GM21367 (cell line): ENCODE results near the gene EXOC5.
"Not testable (repeated sequence)": the region's sequence is repeated elsewhere in the genome, so short reads cannot be mapped to it uniquely, and the experiment has no call there.

Experiments used
- ATAC-seq: cut with Tn5 transposase; IDR thresholded peaks from one replicate; pipeline ENCODE4 v1.9.1; 2021; ENCODE audit not compliant: unreplicated experiment

EXOC5 gene

GRCh38 chr14:57258221-57258620 lies 10.5 kb downstream of the EXOC5 start:
- ATAC-seq: not testable (repeated sequence)

- peak; percentile 85 for ATAC-seq
Measured at GRCh38 chr14:57254884-57255283, 13.8 kb downstream of the EXOC5 start.

- ATAC-seq: no peak
Measured at GRCh38 chr14:57246933-57247657, 21.6 kb downstream of the EXOC5 start.

GRCh38 chr14:57245941-57246340 lies 22.8 kb downstream of the EXOC5 start:
- no peak for ATAC-seq

- no peak for ATAC-seq
Measured at GRCh38 chr14:57244106-57244505, 24.6 kb downstream of the EXOC5 start.

- no peak for ATAC-seq
Measured at GRCh38 chr14:57243320-57243719, 25.4 kb downstream of the EXOC5 start.

GRCh38 chr14:57240115-57240514 lies 28.6 kb downstream of the EXOC5 start:
- ATAC-seq: not testable (repeated sequence)

GRCh38 chr14:57232006-57232405 lies 36.7 kb downstream of the EXOC5 start:
- ATAC-seq: no peak

GRCh38 chr14:57228320-57228719 lies 40.4 kb downstream of the EXOC5 start:
- not testable (repeated sequence) for ATAC-seq

GRCh38 chr14:57227083-57227482 lies 41.6 kb downstream of the EXOC5 start:
- ATAC-seq: no peak

GRCh38 chr14:57221931-57222330 lies 46.8 kb downstream of the EXOC5 start:
- no peak for ATAC-seq

GRCh38 chr14:57212919-57213318 lies 55.8 kb downstream of the EXOC5 start:
- no peak for ATAC-seq

GRCh38 chr14:57209561-57209960 lies 59.1 kb downstream of the EXOC5 start:
- ATAC-seq: no peak

GRCh38 chr14:57205938-57206337 lies 62.8 kb downstream of the EXOC5 start:
- ATAC-seq: no peak

- ATAC-seq: not testable (repeated sequence)
Measured at GRCh38 chr14:57202672-57203071, 66.0 kb downstream of the EXOC5 start.

GRCh38 chr14:57199921-57200320 lies 68.8 kb downstream of the EXOC5 start:
- no peak for ATAC-seq

GRCh38 chr14:57189070-57189469 lies 79.6 kb downstream of the EXOC5 start:
- ATAC-seq: no peak

GRCh38 chr14:57182760-57183503 lies 85.8 kb downstream of the EXOC5 start:
- no peak for ATAC-seq

- no peak for ATAC-seq
Measured at GRCh38 chr14:57179273-57179672, 89.4 kb downstream of the EXOC5 start.

- ATAC-seq: no peak
Measured at GRCh38 chr14:57174466-57174865, 94.2 kb downstream of the EXOC5 start.

- no peak for ATAC-seq
Measured at GRCh38 chr14:57171903-57172302, 96.8 kb downstream of the EXOC5 start.

GRCh38 chr14:57171363-57171762 lies 97.3 kb downstream of the EXOC5 start:
- no peak for ATAC-seq
